DOHH2 (cell line): ENCODE data around the gene FAN1.
A peak's percentile ranks its signal among the peaks of the same experiment; 100 is the strongest.

Experiments
- H3F3A ChIP-seq: fragments of 200-600 bp; sonication (generic), shearing (Covaris generic); 2 replicates; pipeline ENCODE4 v1.6.0; 2016; ENCODE audit warnings: antibody characterized with exemption, mild to moderate bottlenecking; ENCODE audit not compliant: control insufficient read depth, insufficient read depth
- H3K27ac ChIP-seq: fragments of 200-600 bp; sonication (generic); 2 replicates; pipeline ENCODE4 v1.5.1; 2014; ENCODE audit warnings: low read depth, mild to moderate bottlenecking, low read length, moderate library complexity
- H3K27me3 ChIP-seq: fragments of 200-600 bp; sonication (generic); 2 replicates; pipeline ENCODE4 v1.6.1; 2014; ENCODE audit warnings: mild to moderate bottlenecking, low read length, mixed read lengths; ENCODE audit not compliant: control insufficient read depth
- H3K36me3 ChIP-seq: fragments of 200-600 bp; sonication (generic); 2 replicates; pipeline ENCODE4 v1.6.1; 2014; ENCODE audit warnings: mild to moderate bottlenecking, low read length, moderate library complexity, mixed read lengths; ENCODE audit not compliant: control insufficient read depth
- H3K4me1 ChIP-seq: fragments of 200-600 bp; sonication (generic); 2 replicates; pipeline ENCODE4 v1.6.1; 2014; ENCODE audit warnings: mild to moderate bottlenecking, low read length, mixed read lengths; ENCODE audit not compliant: control insufficient read depth
- H3K4me2 ChIP-seq: fragments of 200-600 bp; sonication (generic); 2 replicates; pipeline ENCODE4 v1.6.0; 2014; ENCODE audit warnings: mild to moderate bottlenecking, low read length, moderate library complexity
- H3K4me3 ChIP-seq: fragments of 200-600 bp; sonication (generic); 2 replicates; pipeline ENCODE4 v1.5.1; 2014; ENCODE audit warnings: mild to moderate bottlenecking, low read length, mixed read lengths
- H3K79me2 ChIP-seq: fragments of 200-600 bp; sonication (generic); 2 replicates; pipeline ENCODE4 v1.6.1; 2014; ENCODE audit warnings: mild to moderate bottlenecking, low read length, mixed read lengths; ENCODE audit not compliant: control insufficient read depth
- H3K9me2 ChIP-seq: fragments of 200-600 bp; sonication (generic); replicated peaks from 2 replicates; pipeline ENCODE4 v1.6.1; 2014; ENCODE audit warnings: mild to moderate bottlenecking, low read length, mixed read lengths; ENCODE audit not compliant: control insufficient read depth
- H3K9me3 ChIP-seq: fragments of 200-600 bp; sonication (generic); 2 replicates; pipeline ENCODE4 v1.6.1; 2014; ENCODE audit warnings: antibody characterized with exemption, low read length, mixed read lengths; ENCODE audit not compliant: control insufficient read depth, insufficient read depth
- H4K20me1 ChIP-seq: fragments of 200-600 bp; sonication (generic); 2 replicates; pipeline ENCODE4 v1.6.0; 2014; ENCODE audit warnings: low read depth, mild to moderate bottlenecking, antibody characterized with exemption, low read length, moderate library complexity; ENCODE audit not compliant: control insufficient read depth, insufficient read depth
- CTCF ChIP-seq: fragments of 200-600 bp; sonication (generic); IDR thresholded peaks from one replicate; pipeline ENCODE4 v1.5.1; 2014; ENCODE audit warnings: antibody characterized with exemption, mild to moderate bottlenecking, low read depth, low read length; ENCODE audit not compliant: poor library complexity, severe bottlenecking
- EZH2phosphoT487 ChIP-seq: fragments of 200-600 bp; sonication (generic); IDR thresholded peaks from 2 replicates; pipeline ENCODE4 v1.6.1; 2017; ENCODE audit warnings: borderline replicate concordance, mild to moderate bottlenecking, antibody characterized with exemption, low read length, moderate library complexity, mixed read lengths

The FAN1 gene

GRCh38 chr15:30903497-30904187, at the start of gene FAN1:
TSS of gene FAN1 (plus strand) at chr15:30903915. CDS start at chr15:30904664, 749 bp downstream.
- Histone ChIP-seq H3K27me3 (no peaks in the 10 kb centered on the region), H3K4me2 (peak within 1 kb of the TSS; percentile 84), H3K27ac (no peak within 1 kb of the TSS), H4K20me1 (no peaks in the 10 kb centered on the region), H3K9me2 (no peaks in the 10 kb centered on the region), H3K4me1 (peaks cover 8% of the 10 kb centered on the region), H3K79me2 (no peaks in the 10 kb centered on the region), H3K4me3 (peak within 1 kb of the TSS; percentile 81), H3K36me3 (no peaks in the 10 kb centered on the region), H3F3A (no peaks in the 10 kb centered on the region), H3K9me3 (no peaks in the 10 kb centered on the region)
- TF ChIP-seq EZH2phosphoT487 (no peak), CTCF (no peak)

DNA sequence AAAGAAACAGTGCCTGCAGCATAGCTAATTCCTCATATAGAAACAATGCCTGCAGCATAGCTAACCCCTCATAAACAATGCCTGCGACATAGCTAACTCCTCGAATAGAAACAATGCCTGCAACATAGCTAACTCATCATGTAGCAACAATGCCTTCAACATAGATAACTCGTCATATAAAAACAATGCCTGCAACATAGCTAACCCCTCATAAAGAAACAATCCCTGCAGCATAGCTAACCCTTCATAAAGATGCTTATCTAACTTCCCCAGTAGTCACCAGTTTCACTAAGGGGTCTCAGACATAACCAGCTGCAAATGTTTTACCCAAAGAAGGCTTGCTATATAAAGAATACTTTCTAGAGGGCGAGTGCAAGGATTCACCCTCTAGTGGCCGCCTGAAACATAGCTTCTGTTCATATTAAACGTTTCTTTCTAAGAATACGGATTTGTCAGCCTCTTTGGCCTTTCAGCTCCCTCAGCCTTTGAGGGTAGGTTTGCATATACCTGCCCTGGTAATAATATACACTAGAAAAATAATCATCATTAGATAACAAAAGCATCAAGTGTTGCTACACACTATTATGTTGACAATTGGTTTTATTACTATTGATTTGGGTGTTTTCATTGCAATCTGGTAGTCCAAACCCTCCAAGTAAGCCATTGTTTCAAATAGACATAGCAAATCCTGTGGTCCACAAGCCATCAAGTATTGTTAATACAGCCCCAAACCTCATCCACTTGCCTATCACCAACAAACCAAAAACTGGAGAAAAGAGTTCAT, 44.4 kb upstream of the FAN1 start:
- Histone ChIP-seq H3K27me3 (peaks cover 6% of the 10 kb centered on the region; the same call in 1 of the 2 replicates), H4K20me1 (no peaks in the 10 kb centered on the region), H3K27ac (no peak overlapping the region), H3K9me3 (no peaks in the 10 kb centered on the region), H3K4me3 (no peak overlapping the region), H3K36me3 (no peaks in the 10 kb centered on the region), H3K4me1 (no peaks in the 10 kb centered on the region), H3F3A (no peaks in the 10 kb centered on the region), H3K9me2 (no peaks in the 10 kb centered on the region), H3K4me2 (no peak overlapping the region), H3K79me2 (no peaks in the 10 kb centered on the region)
- TF ChIP-seq CTCF (peak; percentile 71), EZH2phosphoT487 (no peak)

- H3K79me2 ChIP-seq = no peaks in the 10 kb centered on the region
- no peaks in the 10 kb centered on the region for H3K9me2 ChIP-seq
- H3K4me1 ChIP-seq = no peaks in the 10 kb centered on the region
- H4K20me1 ChIP-seq = no peaks in the 10 kb centered on the region
- H3K27me3 ChIP-seq = peaks cover 6% of the 10 kb centered on the region; the same call in 1 of the 2 replicates
- no peak overlapping the region for H3K4me3 ChIP-seq
- no peak overlapping the region for H3K4me2 ChIP-seq
- TF ChIP-seq EZH2phosphoT487 (no peak), CTCF (no peak)
- no peaks in the 10 kb centered on the region for H3F3A ChIP-seq
- no peaks in the 10 kb centered on the region for H3K9me3 ChIP-seq
- H3K36me3 ChIP-seq = no peaks in the 10 kb centered on the region
- H3K27ac ChIP-seq = no peak overlapping the region
Measured at GRCh38 chr15:30865257-30865656, 38.5 kb upstream of the FAN1 start.
